HG03039 (cell line): ENCODE results near the gene ROCK2.

Experiments used
- ATAC-seq: cut with Tn5 transposase; IDR thresholded peaks from one replicate; pipeline ENCODE4 v1.9.1; 2021; ENCODE audit warnings: mild to moderate bottlenecking, moderate library complexity; ENCODE audit not compliant: unreplicated experiment

The ROCK2 gene

GRCh38 chr2:11132036-11132671 lies 212.3 kb downstream of the ROCK2 start:
- ATAC-seq = no peak

GRCh38 chr2:11131166-11131920 lies 213.1 kb downstream of the ROCK2 start:
- no peak for ATAC-seq
